Measurements from ENCODE around the gene TENT4A.

Gene TENT4A

DNA sequence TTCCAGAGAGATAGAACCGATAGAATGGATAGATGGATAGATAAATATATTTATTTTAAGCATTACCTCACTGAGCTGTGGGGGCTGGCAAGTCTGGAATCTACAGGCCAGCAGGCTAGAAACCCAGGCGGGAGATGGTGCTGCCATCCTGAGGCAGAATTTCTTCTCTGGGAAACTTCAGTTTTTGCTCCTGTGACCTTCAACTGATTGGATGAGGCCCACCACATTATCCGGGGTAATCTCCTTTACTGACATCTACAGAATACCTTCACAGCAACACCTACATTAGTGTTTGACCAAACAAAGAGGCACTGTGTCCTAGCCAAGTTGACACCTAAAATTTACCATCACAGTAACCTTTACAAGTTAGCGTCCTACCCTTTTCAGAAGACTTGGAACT is 29.2 kb upstream of the TENT4A start:
- H3K4me1 ChIP-seq (ENCODE audit: insufficient read depth, low read length): peaks cover 6% of the 10 kb centered on the region
- H3K9me3 ChIP-seq (ENCODE audit: insufficient read depth, low read length, severe bottlenecking): no peaks in the 10 kb centered on the region
- no peaks in the 10 kb centered on the region for H3K79me2 ChIP-seq (ENCODE audit: insufficient read depth, low read length)
- H3K36me3 ChIP-seq (ENCODE audit: insufficient read depth, low read length): no peaks in the 10 kb centered on the region
- no peak overlapping the region for H3K4me3 ChIP-seq (ENCODE audit: low read depth in 1 of 2, low read length in 2 of 2)
- no peak overlapping the region for H3K9ac ChIP-seq (ENCODE audit: low read depth, low read length)
- ATAC-seq (ENCODE audit: insufficient read depth, low read depth): no peak
- H3K4me2 ChIP-seq (ENCODE audit: insufficient read depth, low read length): no peak overlapping the region
- H3K27ac ChIP-seq (ENCODE audit: low read length): no peak overlapping the region
- no peak for DNase-seq
- H3K27me3 ChIP-seq (ENCODE audit: insufficient read depth, low read length, poor library complexity): peaks cover 3% of the 10 kb centered on the region
- no peak overlapping the region for H2AFZ ChIP-seq (ENCODE audit: low read depth, low read length)
- TF ChIP-seq, protein P1, sequence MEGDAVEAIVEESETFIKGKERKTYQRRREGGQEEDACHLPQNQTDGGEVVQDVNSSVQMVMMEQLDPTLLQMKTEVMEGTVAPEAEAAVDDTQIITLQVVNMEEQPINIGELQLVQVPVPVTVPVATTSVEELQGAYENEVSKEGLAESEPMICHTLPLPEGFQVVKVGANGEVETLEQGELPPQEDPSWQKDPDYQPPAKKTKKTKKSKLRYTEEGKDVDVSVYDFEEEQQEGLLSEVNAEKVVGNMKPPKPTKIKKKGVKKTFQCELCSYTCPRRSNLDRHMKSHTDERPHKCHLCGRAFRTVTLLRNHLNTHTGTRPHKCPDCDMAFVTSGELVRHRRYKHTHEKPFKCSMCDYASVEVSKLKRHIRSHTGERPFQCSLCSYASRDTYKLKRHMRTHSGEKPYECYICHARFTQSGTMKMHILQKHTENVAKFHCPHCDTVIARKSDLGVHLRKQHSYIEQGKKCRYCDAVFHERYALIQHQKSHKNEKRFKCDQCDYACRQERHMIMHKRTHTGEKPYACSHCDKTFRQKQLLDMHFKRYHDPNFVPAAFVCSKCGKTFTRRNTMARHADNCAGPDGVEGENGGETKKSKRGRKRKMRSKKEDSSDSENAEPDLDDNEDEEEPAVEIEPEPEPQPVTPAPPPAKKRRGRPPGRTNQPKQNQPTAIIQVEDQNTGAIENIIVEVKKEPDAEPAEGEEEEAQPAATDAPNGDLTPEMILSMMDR (IDR thresholded peaks at IDR 0.05; ENCODE audit: borderline replicate concordance, extremely low read depth, low read length, poor library complexity, severe bottlenecking): no peak
- no peak for TF ChIP-seq EZH2 (IDR thresholded peaks at IDR 0.05; ENCODE audit: borderline replicate concordance, low read depth, low read length, severe bottlenecking)
- peaks cover 8% of the 10 kb centered on the region for H4K20me1 ChIP-seq (ENCODE audit: insufficient read depth, low read length)

- Histone ChIP-seq H3K9me3 (ENCODE audit: insufficient read depth, low read length, severe bottlenecking) (no peaks in the 10 kb centered on the region), H3K9ac (ENCODE audit: low read depth, low read length) (no peak overlapping the region), H3K4me1 (ENCODE audit: insufficient read depth, low read length) (peaks cover 6% of the 10 kb centered on the region), H3K27ac (ENCODE audit: low read length) (no peak overlapping the region), H3K4me2 (ENCODE audit: insufficient read depth, low read length) (peak overlapping the region; percentile 62; the same call in 1 of the 2 replicates), H2AFZ (ENCODE audit: low read depth, low read length) (no peak overlapping the region), H4K20me1 (ENCODE audit: insufficient read depth, low read length) (peaks cover 8% of the 10 kb centered on the region), H3K27me3 (ENCODE audit: insufficient read depth, low read length, poor library complexity) (peaks cover 12% of the 10 kb centered on the region), H3K4me3 (ENCODE audit: low read depth in 1 of 2, low read length in 2 of 2) (no peak overlapping the region), H3K79me2 (ENCODE audit: insufficient read depth, low read length) (no peaks in the 10 kb centered on the region), H3K36me3 (ENCODE audit: insufficient read depth, low read length) (no peaks in the 10 kb centered on the region)
- DNase-seq (no peak), ATAC-seq (ENCODE audit: insufficient read depth, low read depth) (0 out of 3 replicates have a peak, but pooled peaks have one; percentile 11)
- TF ChIP-seq EZH2 (IDR thresholded peaks at IDR 0.05; ENCODE audit: borderline replicate concordance, low read depth, low read length, severe bottlenecking): no peak
- TF ChIP-seq, protein P1 (IDR thresholded peaks at IDR 0.05; ENCODE audit: borderline replicate concordance, extremely low read depth, low read length, poor library complexity, severe bottlenecking): no peak
Measured at GRCh38 chr5:6686501-6686900, 26.7 kb upstream of the TENT4A start.

- DNase-seq (peak; percentile 35), ATAC-seq (ENCODE audit: insufficient read depth, low read depth) (peak; percentile 93)
- peaks cover 8% of the 10 kb centered on the region for H4K20me1 ChIP-seq (ENCODE audit: insufficient read depth, low read length)
- no peaks in the 10 kb centered on the region for H3K9me3 ChIP-seq (ENCODE audit: insufficient read depth, low read length, severe bottlenecking)
- H3K36me3 ChIP-seq (ENCODE audit: insufficient read depth, low read length): no peaks in the 10 kb centered on the region
- no peaks in the 10 kb centered on the region for H3K79me2 ChIP-seq (ENCODE audit: insufficient read depth, low read length)
- no peak overlapping the region for H2AFZ ChIP-seq (ENCODE audit: low read depth, low read length)
- TF ChIP-seq, protein P1 (IDR thresholded peaks at IDR 0.05; ENCODE audit: borderline replicate concordance, extremely low read depth, low read length, poor library complexity, severe bottlenecking): no peak
- no peak for TF ChIP-seq EZH2 (IDR thresholded peaks at IDR 0.05; ENCODE audit: borderline replicate concordance, low read depth, low read length, severe bottlenecking)
- peaks cover 12% of the 10 kb centered on the region for H3K27me3 ChIP-seq (ENCODE audit: insufficient read depth, low read length, poor library complexity)
- H3K4me1 ChIP-seq (ENCODE audit: insufficient read depth, low read length): peaks cover 6% of the 10 kb centered on the region
- H3K4me2 ChIP-seq (ENCODE audit: insufficient read depth, low read length): peak overlapping the region; percentile 62
- no peak overlapping the region for H3K9ac ChIP-seq (ENCODE audit: low read depth, low read length)
- H3K27ac ChIP-seq (ENCODE audit: low read length): no peak overlapping the region
- peak overlapping the region in 1 of 2 experiments; percentile 50; a peak in 3 of 4 replicates for H3K4me3 ChIP-seq (ENCODE audit: low read depth in 1 of 2, low read length in 2 of 2)
Measured at GRCh38 chr5:6686915-6687409, 26.3 kb upstream of the TENT4A start.

Data from DND-41 (cell line).